MM.1S (cell line): ENCODE data around the gene ZFHX3.

ENCODE experiments used
- CTCF ChIP-seq: fragments of 300-600 bp; sonication (generic); IDR thresholded peaks from 2 replicates; pipeline ENCODE4 v1.5.1; 2016; ENCODE audit warnings: antibody characterized with exemption, low read length, mixed read lengths
- EZH2phosphoT487 ChIP-seq: fragments of 300-600 bp; sonication (generic); IDR thresholded peaks from 2 replicates; pipeline ENCODE4 v1.6.1; 2018; ENCODE audit warnings: antibody characterized with exemption, low read length

GRCh38 chr16:72848759-72849664 lies 198.9 kb downstream of the ZFHX3 start:
- no peak for TF ChIP-seq CTCF
- no peak for TF ChIP-seq EZH2phosphoT487
